COR-L47 (cell line): ENCODE measurements around the gene ROBO1.

ENCODE experiments used
- DNase-seq: peaks from one replicate; lab custom pipeline; 2025; lab: John Stamatoyannopoulos, UW

ROBO1 gene

GRCh38 chr3:79066481-79066880 lies 701.3 kb downstream of the ROBO1 start:
- DNase-seq: no peak

GRCh38 chr3:79063624-79064023 lies 704.2 kb downstream of the ROBO1 start:
- DNase-seq: no peak

GRCh38 chr3:79057756-79058155 lies 710.0 kb downstream of the ROBO1 start:
- DNase-seq: no peak

- DNase-seq: no peak
Measured at GRCh38 chr3:79056498-79056897, 711.3 kb downstream of the ROBO1 start.

GRCh38 chr3:79052054-79052681 lies 715.6 kb downstream of the ROBO1 start:
- DNase-seq: no peak

GRCh38 chr3:79047581-79047980 lies 720.2 kb downstream of the ROBO1 start:
- DNase-seq: no peak

GRCh38 chr3:79041621-79042020 lies 726.2 kb downstream of the ROBO1 start:
- no peak for DNase-seq

GRCh38 chr3:79040701-79041100 lies 727.1 kb downstream of the ROBO1 start:
- no peak for DNase-seq

GRCh38 chr3:79040091-79040490 lies 727.7 kb downstream of the ROBO1 start:
- DNase-seq: no peak

- no peak for DNase-seq
Measured at GRCh38 chr3:79039192-79039591, 728.6 kb downstream of the ROBO1 start.

- no peak for DNase-seq
Measured at GRCh38 chr3:79038636-79039035, 729.2 kb downstream of the ROBO1 start.

- DNase-seq: no peak
Measured at GRCh38 chr3:79038057-79038456, 729.7 kb downstream of the ROBO1 start.

- DNase-seq: peak; percentile 12
Measured at GRCh38 chr3:79032686-79033318, 735.0 kb downstream of the ROBO1 start.

- no peak for DNase-seq
Measured at GRCh38 chr3:79030157-79030556, 737.6 kb downstream of the ROBO1 start.

GRCh38 chr3:79028916-79029315 lies 738.9 kb downstream of the ROBO1 start:
- DNase-seq: no peak

- peak; percentile 56 for DNase-seq
Measured at GRCh38 chr3:79027593-79027992, 740.2 kb downstream of the ROBO1 start.

- DNase-seq: no peak
Measured at GRCh38 chr3:79019924-79020173, 747.9 kb downstream of the ROBO1 start.

GRCh38 chr3:79019137-79019923 lies 748.5 kb downstream of the ROBO1 start:
- DNase-seq: peak; percentile 75

GRCh38 chr3:79018671-79019136 lies 749.1 kb downstream of the ROBO1 start:
- peak; percentile 43 for DNase-seq

GRCh38 chr3:79018265-79018664 lies 749.5 kb downstream of the ROBO1 start:
- DNase-seq: no peak

- no peak for DNase-seq
Measured at GRCh38 chr3:79016587-79017376, 751.0 kb downstream of the ROBO1 start.

- no peak for DNase-seq
Measured at GRCh38 chr3:79015854-79016253, 751.9 kb downstream of the ROBO1 start.

- DNase-seq: no peak
Measured at GRCh38 chr3:79012946-79013362, 754.8 kb downstream of the ROBO1 start.
